GOT3 (cell line): Measurements from ENCODE around the gene WASF3.
"Not testable (repeated sequence)": the region's sequence is repeated elsewhere in the genome, so short reads cannot be mapped to it uniquely, and the experiment has no call there.

Source experiments
- DNase-seq: peaks from one replicate; lab custom pipeline; 2025; ENCODE audit warnings: mixed read lengths; lab: John Stamatoyannopoulos, UW

WASF3 gene

DNA sequence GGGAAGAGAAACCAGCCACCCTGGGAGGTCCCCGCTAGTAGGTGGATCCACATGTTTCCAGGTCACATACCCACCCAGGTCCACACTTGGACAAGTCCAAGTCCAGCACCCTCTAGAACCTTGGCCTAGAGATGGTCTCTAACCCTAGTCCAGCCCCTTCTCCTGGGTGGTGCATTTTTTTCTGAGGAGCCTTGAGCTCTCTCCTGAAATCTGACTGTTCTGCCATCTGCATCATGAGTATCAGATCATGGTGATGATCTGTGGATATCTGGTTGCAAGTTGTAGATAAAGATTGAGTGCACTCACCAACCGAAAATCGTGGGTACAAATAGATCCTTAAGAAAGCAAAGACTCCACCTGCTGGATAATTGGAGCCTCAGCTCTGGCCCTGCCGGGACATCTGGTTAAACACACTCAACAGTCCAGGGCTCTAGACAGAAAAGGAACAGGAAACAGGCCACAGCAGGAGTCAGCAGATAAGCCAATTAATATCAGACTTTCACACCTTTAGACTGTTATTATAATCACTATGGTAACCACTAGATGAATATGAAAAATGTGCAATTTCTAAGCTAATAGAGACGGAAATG lies 162.0 kb downstream of the WASF3 start:
- no peak for DNase-seq

DNA sequence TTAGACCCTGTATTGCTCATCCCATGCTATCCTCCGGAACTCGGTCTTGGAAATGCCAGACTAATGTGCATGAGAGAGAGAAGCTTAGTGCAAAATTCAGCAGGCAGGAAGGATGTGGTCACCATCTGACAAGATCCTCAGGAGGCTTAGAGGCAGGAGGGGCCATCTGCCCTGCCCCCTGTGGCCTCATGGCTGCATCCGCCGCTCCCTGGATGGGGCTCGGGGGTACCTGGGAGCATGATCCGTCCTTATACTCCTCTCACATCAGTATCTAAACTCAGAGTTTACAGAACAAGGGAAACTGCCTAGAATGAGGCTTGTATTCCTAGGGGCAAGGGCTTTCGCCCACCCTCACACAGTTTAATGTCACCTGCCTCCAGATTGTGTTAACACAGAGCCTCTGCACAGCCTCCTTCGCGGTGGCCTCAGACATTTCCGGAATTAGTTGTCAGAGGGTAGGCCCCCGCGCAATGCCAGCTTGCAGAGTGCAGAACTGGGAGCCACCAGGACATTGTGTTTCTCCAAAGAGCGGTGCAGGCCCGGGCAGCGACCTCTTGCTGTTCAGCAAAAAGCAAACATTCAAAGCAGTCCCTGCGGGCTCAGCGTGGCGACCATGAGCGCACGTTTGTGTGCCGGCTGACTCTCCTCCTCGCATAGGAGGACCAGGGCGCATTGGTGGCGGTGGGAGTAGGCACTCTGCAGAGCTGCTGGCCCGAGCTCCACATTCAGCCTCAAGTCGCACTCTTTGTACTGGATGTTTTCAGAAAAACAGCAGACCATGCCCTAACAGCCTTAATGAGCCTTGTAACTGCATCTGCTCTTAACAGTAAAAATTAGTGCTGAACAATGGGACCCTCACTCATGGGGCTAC lies 164.0 kb downstream of the WASF3 start:
- DNase-seq, result no peak

DNA sequence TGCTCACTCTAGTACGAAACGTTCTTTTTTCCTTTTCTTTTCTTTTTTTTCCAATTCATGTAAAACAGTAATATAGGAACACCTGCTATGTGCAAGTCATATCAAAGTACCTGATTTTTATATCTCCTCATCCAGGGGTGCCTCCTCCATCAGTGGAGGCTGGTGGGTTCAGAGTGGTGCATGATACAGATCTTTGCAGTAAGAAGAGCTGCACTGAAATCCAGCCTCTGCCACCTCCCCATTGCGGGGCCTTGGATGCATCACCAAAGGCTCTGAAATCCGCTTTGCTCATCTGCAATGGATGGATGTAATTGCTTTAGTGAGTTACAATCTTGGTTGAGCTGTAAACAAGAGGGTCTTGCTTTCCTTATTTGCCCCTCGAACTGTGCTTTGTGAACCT lies 164.8 kb downstream of the WASF3 start:
- no peak for DNase-seq

DNA sequence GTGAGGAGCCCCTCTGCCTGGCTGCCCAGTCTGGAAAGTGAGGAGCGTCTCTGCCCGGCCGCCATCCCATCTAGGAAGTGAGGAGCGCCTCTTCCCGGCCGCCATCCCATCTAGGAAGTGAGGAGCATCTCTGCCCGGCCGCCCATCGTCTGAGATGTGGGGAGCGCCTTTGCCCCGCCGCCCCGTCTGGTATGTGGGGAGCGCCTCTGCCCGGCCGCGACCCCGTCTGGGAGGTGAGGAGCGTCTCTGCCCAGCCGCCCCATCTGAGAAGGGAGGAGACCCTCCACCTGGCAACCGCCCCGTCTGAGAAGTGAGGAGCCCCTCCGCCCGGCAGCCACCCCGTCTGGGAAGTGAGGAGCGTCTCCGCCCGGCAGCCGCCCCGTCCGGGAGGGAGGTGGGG lies 166.1 kb downstream of the WASF3 start:
- not testable (repeated sequence) for DNase-seq

DNA sequence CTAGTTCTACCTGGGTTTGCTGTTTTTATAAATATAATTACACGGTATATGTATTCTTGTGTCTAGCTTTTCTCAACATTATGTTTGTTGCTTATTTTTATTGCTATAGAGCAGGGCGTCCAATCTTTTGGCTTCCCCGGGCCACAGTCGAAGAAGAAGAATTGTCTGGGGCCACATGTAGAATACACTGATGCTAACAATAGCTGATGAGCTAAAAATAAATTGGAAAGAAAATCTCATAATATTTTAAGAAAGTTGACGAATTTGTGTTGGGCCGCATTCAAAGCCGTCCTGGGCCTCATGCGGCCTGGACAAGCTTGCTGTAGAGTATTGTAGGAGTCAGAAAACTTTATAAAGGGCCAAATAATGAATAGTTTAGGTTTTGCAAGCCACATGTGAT lies 169.2 kb downstream of the WASF3 start:
- no peak for DNase-seq

DNA sequence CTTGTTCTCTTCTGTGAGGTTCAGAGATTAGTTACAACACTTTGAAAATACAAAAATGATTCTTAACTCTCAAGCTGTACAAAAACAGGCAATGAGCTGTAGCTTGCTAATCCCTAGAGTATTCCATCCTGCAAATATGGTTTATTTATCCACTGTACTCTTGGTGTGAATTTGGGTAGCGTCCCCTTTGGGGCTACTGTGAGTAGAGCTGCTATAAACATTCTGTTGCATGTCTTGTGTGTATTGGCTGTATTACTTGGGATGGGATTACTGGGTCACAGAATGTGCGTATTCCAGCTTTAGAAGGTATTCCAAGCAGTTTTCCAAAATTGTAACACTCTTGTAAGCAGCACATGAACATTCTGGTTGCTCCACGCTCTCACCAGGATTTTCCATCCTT lies 169.6 kb downstream of the WASF3 start:
- no peak for DNase-seq

DNA sequence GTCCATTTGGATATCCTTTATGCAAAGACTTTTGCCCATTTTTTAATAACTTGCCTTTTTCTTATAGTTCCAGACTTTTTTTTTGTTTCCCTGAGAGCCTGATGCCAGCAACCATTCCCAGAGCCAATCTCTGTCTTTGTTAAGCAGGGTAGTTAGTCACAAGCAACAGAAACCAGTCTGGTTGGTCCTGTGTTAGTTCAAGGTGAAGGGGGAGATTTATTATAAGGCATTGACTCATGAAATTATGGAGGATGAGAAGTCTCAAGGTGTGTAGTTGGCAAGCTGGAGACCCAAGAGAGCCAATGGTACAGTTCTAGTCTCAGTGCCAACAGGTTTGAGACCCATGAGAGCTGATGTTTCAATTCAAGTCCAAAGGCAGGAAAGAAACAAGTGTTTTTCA lies 170.2 kb downstream of the WASF3 start:
- DNase-seq, result no peak

DNA sequence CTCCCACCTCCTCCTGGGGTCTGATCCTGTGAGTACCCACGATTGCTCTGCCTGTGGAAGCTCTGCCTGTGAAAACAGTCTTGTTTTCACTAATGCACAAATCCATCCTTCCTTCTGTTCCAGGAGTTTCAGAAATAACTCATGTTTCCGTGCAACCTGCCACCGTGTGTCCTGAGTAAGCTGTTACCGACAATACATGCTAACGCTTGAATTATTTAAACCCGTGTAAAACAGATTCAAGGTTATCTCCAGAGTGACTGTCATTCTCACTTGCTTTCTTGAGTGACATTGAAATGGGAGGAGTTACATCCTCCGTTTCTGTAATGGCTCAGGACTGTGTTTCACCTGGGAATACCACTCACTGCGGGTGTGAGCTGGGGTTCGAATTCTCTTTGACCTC lies 178.2 kb downstream of the WASF3 start:
- DNase-seq, result no peak
